H1 (cell line): Measurements from ENCODE around the gene THPO. TPM values are rescaled to one million over a fixed set of nuclear protein-coding genes. Genes with fewer than 3 reads are reported as not detected.

Experiments used
- CTCF ChIA-PET: fragments of 300-600 bp; sonication (Branson Sonifier 250); formaldehyde crosslinking; loops from one replicate; lab custom pipeline; 2021; ENCODE audit not compliant: partially characterized antibody; lab: Charles Lee
- POLR2A ChIA-PET: fragments of 300-600 bp; sonication (Branson Sonifier 250); formaldehyde crosslinking; loops from one replicate; lab custom pipeline; 2021; ENCODE audit warnings: inconsistent platforms; ENCODE audit not compliant: partially characterized antibody; lab: Charles Lee
- DNase-seq, 2 experiments: peaks; one replicate each; pipeline versions ENCODE4 v3.0.0 to v3.0.0-alpha.2; 2010 to 2022; ENCODE audit warnings: low spot score in 2 of 2, low read depth in 1 of 2, mixed read lengths in 1 of 2
- FAIRE-seq: peaks from 2 replicates; lab custom pipeline; 2011; peaks lifted over from hg19 to GRCh38; lab: Jason Lieb, UNC
- H2AFZ ChIP-seq: 2 replicates; pipeline ENCODE4 v1.8.1; 2012; ENCODE audit warnings: low read length, inconsistent platforms
- H2AK5ac ChIP-seq: 2 replicates; pipeline ENCODE4 v1.6.1; 2013; ENCODE audit warnings: low read depth, low read length
- H2BK120ac ChIP-seq: replicated peaks from 2 replicates; pipeline ENCODE3; 2013; ENCODE audit warnings: low read depth, low read length, inconsistent platforms
- H2BK12ac ChIP-seq: 2 replicates; pipeline ENCODE4 v1.6.1; 2013; ENCODE audit warnings: low read depth, low read length
- H2BK15ac ChIP-seq: 2 replicates; pipeline ENCODE4 v1.6.1; 2013; ENCODE audit warnings: low read length
- H2BK20ac ChIP-seq: 2 replicates; pipeline ENCODE4 v1.6.1; 2013; ENCODE audit warnings: low read length
- H2BK5ac ChIP-seq: 2 replicates; pipeline ENCODE4 v1.6.1; 2013; ENCODE audit warnings: low read depth, low read length
- H3K14ac ChIP-seq: 2 replicates; pipeline ENCODE4 v1.6.1; 2013; ENCODE audit warnings: inconsistent platforms; ENCODE audit not compliant: insufficient read length
- H3K18ac ChIP-seq: 2 replicates; pipeline ENCODE4 v1.6.1; 2013; ENCODE audit warnings: low read length; ENCODE audit errors: extremely low read depth
- H3K23ac ChIP-seq: 2 replicates; pipeline ENCODE4 v1.6.1; 2013; ENCODE audit warnings: inconsistent platforms; ENCODE audit not compliant: insufficient read length
- H3K23me2 ChIP-seq: 2 replicates; pipeline ENCODE4 v1.6.1; 2013; ENCODE audit warnings: low read depth, low read length
- H3K27ac ChIP-seq: 2 replicates; pipeline ENCODE4 v1.6.1; 2011; ENCODE audit warnings: low read depth, low read length, inconsistent platforms
- H3K27me3 ChIP-seq, 4 experiments: replicated peaks in 1 of 4; 1 replicate in 1 of 4; 2 replicates in 3 of 4; pipeline versions ENCODE4 v1.6.1 to v1.8.1; 2011 to 2013; ENCODE audit warnings: low read length in 3 of 4, mild to moderate bottlenecking in 3 of 4, inconsistent platforms in 2 of 4, mixed read lengths in 2 of 4, moderate library complexity in 1 of 4; ENCODE audit not compliant: control insufficient read depth in 3 of 4, insufficient read depth in 3 of 4; ENCODE audit errors: extremely low read depth in 1 of 4
- H3K36me3 ChIP-seq, 4 experiments: 2 replicates each; pipeline versions ENCODE4 v1.6.1 to v1.8.1; 2011 to 2013; ENCODE audit warnings: mild to moderate bottlenecking in 4 of 4, low read length in 3 of 4, moderate library complexity in 2 of 4, control low read depth in 1 of 4, inconsistent platforms in 1 of 4; ENCODE audit not compliant: insufficient read depth in 4 of 4, control insufficient read depth in 2 of 4
- H3K4ac ChIP-seq: replicated peaks from 2 replicates; pipeline ENCODE3; 2013; ENCODE audit warnings: low read length, low read depth, mixed read lengths, inconsistent platforms; ENCODE audit not compliant: insufficient read length
- H3K4me1 ChIP-seq, 4 experiments: replicated peaks in 1 of 4; 1 replicate in 1 of 4; 2 replicates in 3 of 4; pipeline versions ENCODE4 v1.6.1 to v1.8.1; 2011 to 2013; ENCODE audit warnings: low read length in 3 of 4, inconsistent platforms in 2 of 4, mixed read lengths in 1 of 4; ENCODE audit not compliant: insufficient read depth in 4 of 4, control insufficient read depth in 3 of 4
- H3K4me2 ChIP-seq, 2 experiments: 2 replicates each; pipeline versions ENCODE4 v1.6.1 to v1.8.1; 2011 to 2013; ENCODE audit warnings: low read depth in 2 of 2, low read length in 2 of 2, control low read depth in 1 of 2, inconsistent platforms in 1 of 2, mild to moderate bottlenecking in 1 of 2; ENCODE audit not compliant: insufficient read depth in 1 of 2
- H3K4me3 ChIP-seq, 4 experiments: fragments of 200-600, 300-600 bp in 1 of 4; sonication (generic), shearing (Covaris generic), sonication (Bioruptor Twin) in 1 of 4; 2 replicates each; pipeline versions ENCODE4 v1.5.1 to v1.8.1; 2011 to 2016; ENCODE audit warnings: low read length in 4 of 4, low read depth in 3 of 4, control low read depth in 2 of 4, inconsistent platforms in 2 of 4, mild to moderate bottlenecking in 2 of 4, mixed read lengths in 1 of 4, moderate library complexity in 1 of 4; ENCODE audit not compliant: insufficient read depth in 2 of 4; ENCODE audit errors: extremely low read depth in 1 of 4
- H3K56ac ChIP-seq: replicated peaks from 2 replicates; pipeline ENCODE3; 2013; ENCODE audit warnings: low read depth, mild to moderate bottlenecking, mixed read lengths, low read length, inconsistent platforms; ENCODE audit not compliant: insufficient read length
- H3K79me1 ChIP-seq: 2 replicates; pipeline ENCODE4 v1.6.1; 2013; ENCODE audit warnings: low read depth, low read length, control low read depth
- H3K79me2 ChIP-seq, 2 experiments: 2 replicates each; pipeline versions ENCODE4 v1.6.1 to v1.8.1; 2012 to 2013; ENCODE audit warnings: low read length in 2 of 2, mild to moderate bottlenecking in 2 of 2, inconsistent platforms in 1 of 2; ENCODE audit not compliant: insufficient read depth in 2 of 2, control insufficient read depth in 1 of 2
- H3K9ac ChIP-seq, 4 experiments: replicated peaks in 1 of 4; 1 replicate in 1 of 4; 2 replicates in 3 of 4; pipeline versions ENCODE4 v1.6.1 to v1.8.1; 2011 to 2013; ENCODE audit warnings: low read depth in 3 of 4, low read length in 3 of 4, control low read depth in 2 of 4, mild to moderate bottlenecking in 2 of 4, moderate library complexity in 2 of 4, inconsistent platforms in 1 of 4; ENCODE audit errors: extremely low read depth in 1 of 4
- H3K9me3 ChIP-seq, 2 experiments: 2 replicates each; pipeline versions ENCODE4 v1.6.1 to v1.8.1; 2012 to 2013; ENCODE audit warnings: mild to moderate bottlenecking in 2 of 2, moderate library complexity in 2 of 2, control low read depth in 1 of 2, inconsistent platforms in 1 of 2, low read depth in 1 of 2, low read length in 1 of 2, mixed read lengths in 1 of 2; ENCODE audit not compliant: insufficient read depth in 2 of 2
- H4K20me1 ChIP-seq, 2 experiments: replicated peaks in 1 of 2; 2 replicates each; pipeline versions ENCODE3 to v1.8.1; 2011 to 2013; ENCODE audit warnings: inconsistent platforms in 2 of 2, low read length in 2 of 2, mild to moderate bottlenecking in 1 of 2; ENCODE audit not compliant: insufficient read depth in 2 of 2, control insufficient read depth in 1 of 2
- H4K5ac ChIP-seq: 2 replicates; pipeline ENCODE4 v1.6.1; 2013; ENCODE audit warnings: low read length, low read depth, mixed read lengths, inconsistent platforms; ENCODE audit not compliant: insufficient read length
- H4K8ac ChIP-seq: 2 replicates; pipeline ENCODE4 v1.8.0; 2013; ENCODE audit warnings: mild to moderate bottlenecking, moderate library complexity, low read length, inconsistent platforms; ENCODE audit not compliant: insufficient read depth; ENCODE audit errors: extremely low read depth
- H4K91ac ChIP-seq: replicated peaks from 2 replicates; pipeline ENCODE3; 2013; ENCODE audit warnings: low read length, mixed read lengths, inconsistent platforms; ENCODE audit not compliant: insufficient read length
- BACH1 ChIP-seq: IDR thresholded peaks from 2 replicates; pipeline ENCODE4 v1.6.1; 2012; ENCODE audit warnings: low read length, improper control_type of control experiment
- BCL11A ChIP-seq, 2 experiments: IDR thresholded peaks; one replicate each; pipeline ENCODE4 v1.6.1; 2011; ENCODE audit warnings: low read depth in 2 of 2, low read length in 2 of 2, mild to moderate bottlenecking in 2 of 2
- EZH2 ChIP-seq: fragments of 200-600 bp; sonication (generic); IDR thresholded peaks from 2 replicates; pipeline ENCODE4 v1.7.1; 2012; ENCODE audit warnings: low read depth, mild to moderate bottlenecking, moderate library complexity, low read length, inconsistent platforms; ENCODE audit not compliant: severe bottlenecking
- GABPA ChIP-seq: IDR thresholded peaks from 2 replicates; pipeline ENCODE4 v1.6.1; 2011; ENCODE audit warnings: mild to moderate bottlenecking, low read length, moderate library complexity, borderline replicate concordance; ENCODE audit not compliant: insufficient read depth
- KDM1A ChIP-seq: fragments of 200-600, 300-600 bp; sonication (generic); IDR thresholded peaks from 2 replicates; pipeline ENCODE4 v1.7.1; 2016; ENCODE audit warnings: mild to moderate bottlenecking, low read length, borderline replicate concordance
- NRF1 ChIP-seq: IDR thresholded peaks from 2 replicates; pipeline ENCODE4 v1.6.1; 2011; ENCODE audit warnings: mild to moderate bottlenecking, low read depth, low read length, improper control_type of control experiment
- POLR2A ChIP-seq, 2 experiments: IDR thresholded peaks; 1 replicate in 1 of 2; 2 replicates in 1 of 2; pipeline ENCODE4 v1.6.1; 2011; ENCODE audit warnings: low read depth in 2 of 2, low read length in 2 of 2, mild to moderate bottlenecking in 2 of 2; ENCODE audit errors: control extremely low read depth in 1 of 2
- POLR2AphosphoS5 ChIP-seq: IDR thresholded peaks from 2 replicates; pipeline ENCODE4 v1.6.1; 2011; ENCODE audit warnings: low read depth, low read length
- RFX5 ChIP-seq: IDR thresholded peaks from 2 replicates; pipeline ENCODE4 v1.6.1; 2011; ENCODE audit warnings: low read depth, low read length, improper control_type of control experiment, borderline replicate concordance
- SIRT6 ChIP-seq: IDR thresholded peaks from one replicate; pipeline ENCODE4 v1.7.1; 2012; ENCODE audit warnings: low read length, inconsistent platforms
- SIX5 ChIP-seq: IDR thresholded peaks from 2 replicates; pipeline ENCODE4 v1.6.1; 2011; ENCODE audit warnings: mild to moderate bottlenecking, low read depth, low read length
- ZNF274 ChIP-seq: IDR thresholded peaks from 2 replicates; pipeline ENCODE4 v1.7.0; 2012; ENCODE audit warnings: low read length, borderline replicate concordance; ENCODE audit errors: extremely low read depth
- WGBS, 2 experiments: shearing (Covaris generic) in 1 of 2; methylation state at CpG; one replicate each; pipeline versions ENCODE4 v1.1.6 to v1.1.7; 2013 to 2015; ENCODE audit warnings: low lambda C conversion rate in 2 of 2, mixed read lengths in 2 of 2, inconsistent platforms in 1 of 2, low coverage in 1 of 2, missing lambda C conversion rate in 1 of 2; ENCODE audit not compliant: insufficient replicate concordance in 2 of 2, insufficient coverage in 1 of 2, insufficient read length in 1 of 2; ENCODE audit errors: extremely low coverage in 1 of 2, missing lambda C conversion rate in 1 of 2; 5-methylcytosine and 5-hydroxymethylcytosine counted together
- polyA plus RNA-seq, 7 experiments: library from polyadenylated mRNA; depleted of rRNA in 3 of 7; stranded (reverse) in 5 of 7; unstranded in 2 of 7; fragments of >200 nt in 5 of 7; fragments of 200-250 nt in 2 of 7; gene quantifications; 1 replicate in 5 of 7; 2 replicates in 1 of 7; 4 replicates in 1 of 7; pipeline versions ENCODE4 v1.2.1 to v1.2.3, GENCODE V29; 2011 to 2013; ENCODE audit warnings: missing spikeins in 2 of 7, mixed read lengths in 2 of 7
- total RNA-seq: library from RNA; stranded (reverse); fragmentation: NEBNext Ultra II Directional; extraction: Animal tissue kit (Norgen Biotek cat#: 25700); gene quantifications from 2 replicates; pipeline ENCODE4 v1.2.1, GENCODE V29; 2021
- TF ChIP-seq, protein P1 (sequence below): IDR thresholded peaks from 2 replicates; pipeline ENCODE4 v1.6.1; 2012; ENCODE audit warnings: low read length, inconsistent platforms

The THPO gene
- total and polyA plus RNA-seq, 2 of the 8 experiments (the other 6 are each of a cell fraction or from before 2014, with no cell fraction given): 0.82 to 1.2 TPM

DNA sequence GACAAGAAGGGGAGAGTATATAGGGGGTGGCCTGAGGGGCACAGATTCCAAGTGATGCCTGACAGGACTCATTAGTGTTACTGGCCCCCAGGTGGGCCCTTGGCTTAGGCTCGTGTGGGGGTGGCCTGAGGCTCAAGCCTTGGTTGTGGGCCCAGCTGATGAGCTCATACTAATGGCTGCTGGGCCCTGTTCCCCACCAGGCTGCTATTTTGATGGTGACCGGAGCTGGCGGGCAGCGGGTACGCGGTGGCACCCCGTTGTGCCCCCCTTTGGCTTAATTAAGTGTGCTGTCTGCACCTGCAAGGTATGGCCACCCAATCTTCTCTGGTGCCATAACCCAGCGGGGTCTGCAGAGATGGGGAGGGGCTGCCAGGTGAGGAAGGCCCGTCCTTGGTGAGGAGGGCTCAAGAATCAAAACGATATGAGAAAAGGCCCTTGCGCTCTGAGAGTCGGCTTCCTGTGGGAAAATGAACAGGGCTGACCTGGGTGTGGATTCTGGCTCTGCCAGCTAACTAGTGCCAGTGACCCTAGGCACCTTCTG is 9.2 kb upstream of the THPO start:
- no peaks in the 10 kb centered on the region for H3K9me3 ChIP-seq
- H3K4me1 ChIP-seq: peaks cover 0 to 3% (median 0%) of the 10 kb centered on the region in 4 experiments; a peak in 2 of 7 replicates
- no peak overlapping the region for H2BK15ac ChIP-seq
- no peak overlapping the region for H3K27ac ChIP-seq
- H2BK5ac ChIP-seq: no peak overlapping the region
- 92% methylated on average over 12 of the region's 12 CpGs; no CpG with 5 or more reads in 1 of the 2 experiments for WGBS, 2 experiments
- H2BK12ac ChIP-seq: no peak overlapping the region
- H2AFZ ChIP-seq: no peak overlapping the region
- no peak overlapping the region for H3K4ac ChIP-seq
- no peaks in the 10 kb centered on the region for H3K36me3 ChIP-seq
- no peaks in the 10 kb centered on the region for H3K79me2 ChIP-seq
- no peak overlapping the region for H3K56ac ChIP-seq
- H3K14ac ChIP-seq: no peak overlapping the region
- no peak overlapping the region for H4K91ac ChIP-seq
- ChIA-PET POLR2A (interaction anchor here (1.1 kb wide), 1 partner anchor 10 kb away, joined by 4 read pairs; the partner anchor contains the start of gene THPO), CTCF (interaction anchor here (0.7 to 8.3 kb wide), 7 partner anchors 9 to 130 kb away, joined by 3 to 78 read pairs (median 4); partner anchors contain the start of gene THPO)
- no peak overlapping the region for H2BK20ac ChIP-seq
- H3K23me2 ChIP-seq: no peaks in the 10 kb centered on the region
- H4K5ac ChIP-seq: no peak overlapping the region
- H4K8ac ChIP-seq: no peak overlapping the region
- H2AK5ac ChIP-seq: no peak overlapping the region
- H2BK120ac ChIP-seq: no peak overlapping the region
- H4K20me1 ChIP-seq: peaks cover 0 to 2% of the 10 kb centered on the region in 2 experiments
- no peak overlapping the region for H3K9ac ChIP-seq
- no peak overlapping the region for H3K18ac ChIP-seq
- FAIRE-seq (no peak), DNase-seq (no peak)
- no peaks in the 10 kb centered on the region for H3K79me1 ChIP-seq
- no peak overlapping the region for H3K4me2 ChIP-seq
- no peak overlapping the region for H3K23ac ChIP-seq
- no peak overlapping the region for H3K4me3 ChIP-seq
- peaks cover 6 to 16% (median 13%) of the 10 kb centered on the region in 4 experiments for H3K27me3 ChIP-seq
- TF ChIP-seq RFX5: no peak
- no peak for TF ChIP-seq SIRT6
- TF ChIP-seq, protein P1, sequence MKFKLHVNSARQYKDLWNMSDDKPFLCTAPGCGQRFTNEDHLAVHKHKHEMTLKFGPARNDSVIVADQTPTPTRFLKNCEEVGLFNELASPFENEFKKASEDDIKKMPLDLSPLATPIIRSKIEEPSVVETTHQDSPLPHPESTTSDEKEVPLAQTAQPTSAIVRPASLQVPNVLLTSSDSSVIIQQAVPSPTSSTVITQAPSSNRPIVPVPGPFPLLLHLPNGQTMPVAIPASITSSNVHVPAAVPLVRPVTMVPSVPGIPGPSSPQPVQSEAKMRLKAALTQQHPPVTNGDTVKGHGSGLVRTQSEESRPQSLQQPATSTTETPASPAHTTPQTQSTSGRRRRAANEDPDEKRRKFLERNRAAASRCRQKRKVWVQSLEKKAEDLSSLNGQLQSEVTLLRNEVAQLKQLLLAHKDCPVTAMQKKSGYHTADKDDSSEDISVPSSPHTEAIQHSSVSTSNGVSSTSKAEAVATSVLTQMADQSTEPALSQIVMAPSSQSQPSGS: no peak
- TF ChIP-seq ZNF274: no peak
- no peak for TF ChIP-seq SIX5
- TF ChIP-seq KDM1A: no peak
- TF ChIP-seq NRF1: no peak
- no peak for TF ChIP-seq EZH2
- no peak for TF ChIP-seq POLR2A (IDR thresholded peaks at IDR 0.05; ENCODE audit: control extremely low read depth in 1 of 2, low read depth in 2 of 2, low read length in 2 of 2)
- no peak for TF ChIP-seq BCL11A (IDR thresholded peaks at IDR 0.05; ENCODE audit: low read depth in 2 of 2, low read length in 2 of 2)
- no peak for TF ChIP-seq GABPA
- no peak for TF ChIP-seq BACH1
- TF ChIP-seq POLR2AphosphoS5: no peak
